22Rv1 (cell line): Measurements from ENCODE around the gene RAB24.

Experiments used
- CTCF ChIP-seq: fragments of 450-650 bp; IDR thresholded peaks from 2 replicates; pipeline ENCODE4 v1.5.1; 2017; ENCODE audit warnings: mild to moderate bottlenecking
- ZFX ChIP-seq: fragments of 450-650 bp; IDR thresholded peaks from 2 replicates; pipeline ENCODE4 v1.6.1; 2017; ENCODE audit warnings: antibody characterized with exemption, borderline replicate concordance

- TF ChIP-seq CTCF (no peak), ZFX (no peak)
Observed at GRCh38 chr5:177314376-177315342, 11.1 kb upstream of the RAB24 start.
